Measurements from ENCODE around the gene TBCA. TPM values are rescaled to one million over a fixed set of nuclear protein-coding genes. Genes with fewer than 3 reads are reported as not detected.
"Not testable (repeated sequence)": the region's sequence is repeated elsewhere in the genome, so short reads cannot be mapped to it uniquely, and the experiment has no call there.

Gene TBCA
- total RNA-seq, 4 donors from 2014 or later: 44.7 to 178 (median 70.5) TPM

DNA sequence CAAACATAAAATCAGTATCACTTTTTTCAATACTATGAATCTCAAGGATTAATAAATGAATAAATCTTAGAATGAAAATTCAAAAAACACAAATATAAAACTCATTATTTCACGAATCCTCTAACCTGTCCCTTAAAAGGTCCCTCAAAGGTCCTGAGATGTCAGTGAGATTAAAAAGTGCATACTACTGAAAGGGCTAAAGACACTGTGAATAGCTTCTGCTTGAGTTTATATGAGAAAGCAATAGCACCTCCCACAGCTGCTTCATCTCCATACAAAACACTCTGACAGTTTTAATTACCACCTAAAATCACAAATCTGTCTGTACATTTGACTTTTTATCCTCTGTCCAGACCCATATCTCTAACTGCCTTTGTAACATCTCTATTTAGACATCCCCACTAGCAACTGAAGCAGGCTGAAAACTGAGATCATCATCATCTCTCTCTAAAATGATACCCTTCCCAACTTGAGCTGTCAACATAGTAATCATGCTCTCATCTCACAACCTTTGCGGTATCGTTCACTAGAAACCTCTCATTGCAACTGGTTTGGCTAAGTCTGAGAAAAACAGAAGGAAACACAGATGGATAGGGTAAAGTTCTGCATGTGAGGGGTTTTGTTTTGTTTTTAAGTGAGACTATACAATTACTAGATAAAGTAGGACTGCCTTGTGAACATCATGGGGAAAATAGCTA lies 56.3 kb downstream of the TBCA start:
- H3K36me3 ChIP-seq: no peaks in the 10 kb centered on the region
- H3K9me3 ChIP-seq: no peaks in the 10 kb centered on the region
- H3K27me3 ChIP-seq: no peaks in the 10 kb centered on the region
- no peak overlapping the region for H3K4me3 ChIP-seq
- H3K4me1 ChIP-seq: no peaks in the 10 kb centered on the region
- DNase-seq: no peak
- no peak overlapping the region for H3K27ac ChIP-seq
- TF ChIP-seq, protein P1, sequence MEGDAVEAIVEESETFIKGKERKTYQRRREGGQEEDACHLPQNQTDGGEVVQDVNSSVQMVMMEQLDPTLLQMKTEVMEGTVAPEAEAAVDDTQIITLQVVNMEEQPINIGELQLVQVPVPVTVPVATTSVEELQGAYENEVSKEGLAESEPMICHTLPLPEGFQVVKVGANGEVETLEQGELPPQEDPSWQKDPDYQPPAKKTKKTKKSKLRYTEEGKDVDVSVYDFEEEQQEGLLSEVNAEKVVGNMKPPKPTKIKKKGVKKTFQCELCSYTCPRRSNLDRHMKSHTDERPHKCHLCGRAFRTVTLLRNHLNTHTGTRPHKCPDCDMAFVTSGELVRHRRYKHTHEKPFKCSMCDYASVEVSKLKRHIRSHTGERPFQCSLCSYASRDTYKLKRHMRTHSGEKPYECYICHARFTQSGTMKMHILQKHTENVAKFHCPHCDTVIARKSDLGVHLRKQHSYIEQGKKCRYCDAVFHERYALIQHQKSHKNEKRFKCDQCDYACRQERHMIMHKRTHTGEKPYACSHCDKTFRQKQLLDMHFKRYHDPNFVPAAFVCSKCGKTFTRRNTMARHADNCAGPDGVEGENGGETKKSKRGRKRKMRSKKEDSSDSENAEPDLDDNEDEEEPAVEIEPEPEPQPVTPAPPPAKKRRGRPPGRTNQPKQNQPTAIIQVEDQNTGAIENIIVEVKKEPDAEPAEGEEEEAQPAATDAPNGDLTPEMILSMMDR (IDR thresholded peaks at IDR 0.05): no peak
- no peak for TF ChIP-seq POLR2A (IDR thresholded peaks at IDR 0.05)

DNA sequence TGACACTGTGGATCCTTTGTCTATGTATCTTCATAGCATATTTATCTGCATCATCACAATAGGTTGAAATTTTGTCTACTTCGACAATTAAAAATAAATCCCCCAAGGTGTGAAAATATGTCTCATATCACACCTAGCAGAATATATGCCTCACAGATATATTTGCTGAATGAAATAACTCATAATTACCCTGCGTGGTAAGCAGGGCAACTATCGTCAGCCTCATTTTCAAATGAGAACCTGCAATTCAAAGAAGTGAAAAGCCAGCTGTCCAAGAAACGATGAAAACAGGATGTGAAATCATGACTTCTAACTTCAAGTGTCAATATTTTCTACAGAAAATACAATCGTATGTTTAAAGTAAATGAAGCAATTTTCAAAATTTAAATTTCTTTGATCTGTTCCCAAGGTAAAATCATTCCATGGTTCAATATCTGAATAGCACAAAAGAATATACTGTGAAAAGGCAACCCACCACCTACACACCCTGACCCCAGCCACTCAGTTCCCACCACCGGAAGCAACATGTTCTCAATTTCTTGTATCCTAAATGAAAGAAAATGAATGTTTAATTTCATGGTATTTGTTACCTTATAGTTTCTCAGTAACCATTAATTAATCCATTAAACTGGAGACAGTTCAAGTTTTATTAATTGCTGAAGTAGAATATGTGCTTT lies 57.1 kb downstream of the TBCA start:
- Histone ChIP-seq H3K27ac (no peak overlapping the region), H3K36me3 (no peaks in the 10 kb centered on the region), H3K4me1 (no peaks in the 10 kb centered on the region), H3K4me3 (no peak overlapping the region), H3K9me3 (no peaks in the 10 kb centered on the region), H3K27me3 (no peaks in the 10 kb centered on the region)
- no peak for DNase-seq
- TF ChIP-seq POLR2A (IDR thresholded peaks at IDR 0.05): no peak
- TF ChIP-seq, protein P1 (IDR thresholded peaks at IDR 0.05): no peak

DNA sequence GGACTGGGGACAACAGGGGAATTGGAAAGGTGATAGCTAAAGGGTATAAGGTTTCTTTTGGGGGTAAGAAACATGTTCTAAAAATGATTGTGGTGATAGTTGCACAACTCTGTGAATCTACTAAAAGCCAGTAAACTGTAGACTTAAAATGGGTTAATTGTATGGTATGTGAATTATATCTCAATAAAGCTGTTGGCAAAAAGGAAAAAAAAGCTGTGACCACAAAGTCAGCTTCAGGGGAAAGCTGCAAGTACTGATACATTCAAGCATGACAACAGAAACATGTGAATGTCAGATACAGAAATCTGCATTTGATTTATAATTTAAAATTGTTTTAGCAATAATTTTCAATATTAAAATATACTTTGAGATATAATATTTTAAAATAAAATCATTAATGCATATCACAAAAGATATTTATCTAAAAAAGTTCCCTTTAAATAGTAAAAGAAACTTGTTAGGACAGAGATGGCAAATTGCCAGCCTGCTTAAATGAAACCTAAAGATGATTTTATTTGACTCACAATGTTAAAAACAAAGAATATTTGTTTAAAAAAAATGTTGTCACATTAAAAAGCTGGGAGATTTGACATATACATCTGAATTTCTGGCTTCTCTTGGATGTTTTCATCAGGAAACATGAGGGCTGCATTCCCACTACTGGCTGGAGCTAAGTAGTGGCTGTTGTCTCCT lies 66.0 kb downstream of the TBCA start:
- H3K36me3 ChIP-seq: peaks cover 0 to 30% (median 0%) of the 10 kb centered on the region in 3 donors
- TF ChIP-seq, protein P1 (IDR thresholded peaks at IDR 0.05): no peak
- TF ChIP-seq POLR2A (IDR thresholded peaks at IDR 0.05): no peak
- no peak overlapping the region for H3K27ac ChIP-seq
- H3K4me1 ChIP-seq: no peaks in the 10 kb centered on the region
- no peaks in the 10 kb centered on the region for H3K9me3 ChIP-seq
- DNase-seq: no peak
- no peaks in the 10 kb centered on the region for H3K27me3 ChIP-seq
- H3K4me3 ChIP-seq: no peak overlapping the region

DNA sequence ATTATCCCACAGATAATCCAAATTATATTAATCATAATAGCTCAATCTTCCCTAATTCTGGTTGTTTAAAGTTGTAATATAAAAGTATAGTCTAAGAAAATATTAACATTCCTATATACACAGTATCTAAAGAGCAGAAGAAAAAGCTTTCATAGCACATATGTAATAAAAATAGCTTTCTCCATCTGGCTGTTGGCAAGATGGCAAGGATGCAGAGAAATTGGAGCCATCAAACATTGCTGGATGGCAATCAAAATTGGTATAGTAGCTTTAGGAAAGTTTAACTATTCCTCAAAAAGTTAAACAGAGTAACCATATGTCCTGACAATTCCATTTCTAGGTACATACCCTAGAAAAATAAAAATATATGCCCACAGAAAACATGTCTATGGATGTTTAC lies 66.8 kb downstream of the TBCA start:
- no peak for TF ChIP-seq POLR2A (IDR thresholded peaks at IDR 0.05)
- TF ChIP-seq, protein P1 (IDR thresholded peaks at IDR 0.05): no peak

DNA sequence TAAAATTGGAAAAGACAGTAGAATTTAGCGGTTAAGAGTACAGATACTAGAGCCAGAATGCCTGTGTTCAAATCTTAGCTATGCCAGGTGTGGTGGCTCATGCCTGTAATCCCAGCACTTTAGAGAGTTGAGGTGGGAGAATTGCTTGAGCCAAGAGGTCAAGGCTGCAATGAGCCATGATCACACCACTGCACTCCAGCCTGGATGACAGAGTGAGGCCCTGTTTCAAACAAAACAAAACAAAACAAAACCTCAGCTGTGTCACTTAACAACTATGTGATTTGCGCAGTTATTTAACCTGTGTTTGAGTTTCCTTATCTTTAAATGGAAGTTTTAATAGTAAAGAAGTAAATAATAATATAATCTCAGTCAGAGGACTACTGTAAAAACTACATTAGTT lies 68.3 kb downstream of the TBCA start:
- no peak for DNase-seq
- TF ChIP-seq POLR2A (IDR thresholded peaks at IDR 0.05): no peak
- TF ChIP-seq, protein P1 (IDR thresholded peaks at IDR 0.05): no peak
- peaks cover 0 to 45% (median 0%) of the 10 kb centered on the region in 3 donors for H3K36me3 ChIP-seq
- no peak overlapping the region for H3K27ac ChIP-seq
- H3K4me3 ChIP-seq: no peak overlapping the region
- no peaks in the 10 kb centered on the region for H3K27me3 ChIP-seq
- H3K4me1 ChIP-seq: no peaks in the 10 kb centered on the region
- H3K9me3 ChIP-seq: no peaks in the 10 kb centered on the region

More for the DNA sequence above, 66.8 kb downstream of the TBCA start:
- H3K4me1 ChIP-seq: no peaks in the 10 kb centered on the region
- no peak for DNase-seq
- no peaks in the 10 kb centered on the region for H3K9me3 ChIP-seq
- H3K36me3 ChIP-seq: peaks cover 0 to 31% (median 0%) of the 10 kb centered on the region in 3 donors
- H3K27me3 ChIP-seq: no peaks in the 10 kb centered on the region
- H3K27ac ChIP-seq: no peak overlapping the region
- H3K4me3 ChIP-seq: no peak overlapping the region

DNA sequence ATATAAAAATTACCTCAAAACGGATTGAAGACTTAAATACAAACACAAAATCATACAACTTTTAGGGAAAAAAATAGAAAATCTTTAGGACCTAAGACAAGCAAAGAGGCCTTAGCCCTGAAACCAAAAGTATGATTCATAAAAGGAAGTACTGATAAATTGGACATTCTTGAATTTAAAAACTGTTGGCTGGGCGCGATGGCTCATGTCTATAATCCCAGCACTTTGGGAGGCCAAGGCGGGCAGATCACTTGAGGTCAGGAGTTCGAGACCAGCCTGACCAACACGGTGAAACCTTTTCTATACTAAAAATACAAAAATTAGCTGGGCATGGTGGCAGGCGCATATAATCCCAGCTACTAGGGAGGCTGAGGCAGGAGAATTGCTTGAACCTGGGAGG lies 76.6 kb downstream of the TBCA start:
- DNase-seq, H3K27ac ChIP-seq: not testable (repeated sequence)
- peaks cover 0 to 24% (median 0%) of the 10 kb centered on the region in 3 donors for H3K36me3 ChIP-seq

More for the DNA sequence above, 76.6 kb downstream of the TBCA start:
- not testable (repeated sequence) for H3K4me3 ChIP-seq, H3K4me1 ChIP-seq, H3K9me3 ChIP-seq, H3K27me3 ChIP-seq

Data from Peyer's patch (tissue), 4 donors.